OCI-LY1 (cell line): ENCODE measurements around the gene TTBK1.

Experiments
- H2AFZ ChIP-seq: fragments of 200-600 bp; sonication (generic), shearing (Covaris generic); 2 replicates; pipeline ENCODE4 v1.6.0; 2014; ENCODE audit warnings: antibody characterized with exemption, mild to moderate bottlenecking, low read length
- H3F3A ChIP-seq: fragments of 200-600 bp; sonication (generic), shearing (Covaris generic); 2 replicates; pipeline ENCODE4 v1.6.0; 2014; ENCODE audit warnings: mild to moderate bottlenecking, antibody characterized with exemption, low read length, moderate library complexity; ENCODE audit not compliant: insufficient read depth
- H3K27ac ChIP-seq: fragments of 200-600 bp; sonication (generic); 2 replicates; pipeline ENCODE4 v1.5.1; 2014; ENCODE audit warnings: low read length, mixed run types, mild to moderate bottlenecking, low read depth; ENCODE audit not compliant: poor library complexity, severe bottlenecking
- H3K27me3 ChIP-seq: fragments of 200-600 bp; sonication (generic); 2 replicates; pipeline ENCODE4 v1.6.0; 2014; ENCODE audit warnings: antibody characterized with exemption, mild to moderate bottlenecking, low read length, moderate library complexity; ENCODE audit not compliant: insufficient read depth
- H3K36me3 ChIP-seq: fragments of 200-600 bp; sonication (generic); 2 replicates; pipeline ENCODE4 v1.6.1; 2014; ENCODE audit warnings: mild to moderate bottlenecking, antibody characterized with exemption, low read length, moderate library complexity, mixed read lengths; ENCODE audit not compliant: insufficient read depth
- H3K4me1 ChIP-seq: fragments of 200-600 bp; sonication (generic); 2 replicates; pipeline ENCODE4 v1.5.1; 2014; ENCODE audit warnings: mild to moderate bottlenecking, low read length, moderate library complexity; ENCODE audit not compliant: insufficient read depth, severe bottlenecking
- H3K4me2 ChIP-seq: fragments of 200-600 bp; sonication (generic), shearing (Covaris generic); 2 replicates; pipeline ENCODE4 v1.6.1; 2014; ENCODE audit warnings: low read length
- H3K4me3 ChIP-seq: fragments of 200-600 bp; sonication (generic); 2 replicates; pipeline ENCODE4 v1.5.1; 2014; ENCODE audit warnings: low read length, low read depth, mild to moderate bottlenecking, mixed read lengths; ENCODE audit not compliant: poor library complexity, severe bottlenecking
- H3K79me2 ChIP-seq: fragments of 200-600 bp; shearing (Covaris generic); 2 replicates; pipeline ENCODE4 v1.6.1; 2016; ENCODE audit warnings: mixed run types, low read length, mixed read lengths; ENCODE audit not compliant: insufficient read depth
- H3K9ac ChIP-seq: fragments of 200-600 bp; sonication (generic), shearing (Covaris generic); 2 replicates; pipeline ENCODE4 v1.6.1; 2014; ENCODE audit warnings: mild to moderate bottlenecking, low read length, mixed read lengths
- H3K9me2 ChIP-seq: fragments of 200-600 bp; sonication (generic), shearing (Covaris generic); 2 replicates; pipeline ENCODE4 v1.6.1; 2014; ENCODE audit warnings: low read depth, mild to moderate bottlenecking, low read length, mixed read lengths
- H3K9me3 ChIP-seq: fragments of 200-600 bp; shearing (Covaris generic); 2 replicates; pipeline ENCODE4 v1.6.1; 2014; ENCODE audit warnings: low read length, mixed read lengths
- H4K20me1 ChIP-seq: fragments of 200-600 bp; sonication (generic), shearing (Covaris generic); 2 replicates; pipeline ENCODE4 v1.6.0; 2016; ENCODE audit warnings: mild to moderate bottlenecking, low read length; ENCODE audit not compliant: insufficient read depth
- CTCF ChIP-seq: fragments of 200-600 bp; sonication (generic), shearing (Covaris generic); IDR thresholded peaks from 2 replicates; pipeline ENCODE4 v1.5.1; 2017; ENCODE audit warnings: mild to moderate bottlenecking, antibody characterized with exemption, low read length, moderate library complexity, mixed read lengths
- EZH2 ChIP-seq: fragments of 200-600 bp; sonication (generic), shearing (Covaris generic); IDR thresholded peaks from 2 replicates; pipeline ENCODE4 v1.8.0; 2017; ENCODE audit warnings: borderline replicate concordance, mixed run types, mild to moderate bottlenecking, antibody characterized with exemption, low read length, moderate library complexity, mixed read lengths

The TTBK1 gene

GRCh38 chr6:43335469-43335868 lies 92.2 kb downstream of the TTBK1 start:
- no peaks in the 10 kb centered on the region for H3K79me2 ChIP-seq
- no peak overlapping the region for H3K4me2 ChIP-seq
- H4K20me1 ChIP-seq = no peaks in the 10 kb centered on the region
- no peaks in the 10 kb centered on the region for H3K9me3 ChIP-seq
- H3K4me3 ChIP-seq = no peak overlapping the region
- peaks cover 39% of the 10 kb centered on the region for H3K36me3 ChIP-seq
- no peaks in the 10 kb centered on the region for H3K4me1 ChIP-seq
- no peaks in the 10 kb centered on the region for H3F3A ChIP-seq
- H3K9me2 ChIP-seq = no peaks in the 10 kb centered on the region
- TF ChIP-seq CTCF (no peak), EZH2 (no peak)
- H3K27ac ChIP-seq = no peak overlapping the region
- H3K9ac ChIP-seq = no peak overlapping the region
- H2AFZ ChIP-seq = no peak overlapping the region
- H3K27me3 ChIP-seq = no peaks in the 10 kb centered on the region

- Histone ChIP-seq H3K36me3 (peaks cover 48% of the 10 kb centered on the region), H3K27ac (no peak overlapping the region), H4K20me1 (no peaks in the 10 kb centered on the region), H3K27me3 (no peaks in the 10 kb centered on the region), H3K9me3 (no peaks in the 10 kb centered on the region), H3K4me2 (no peak overlapping the region), H3K4me1 (no peaks in the 10 kb centered on the region), H3K9me2 (no peaks in the 10 kb centered on the region), H2AFZ (no peak overlapping the region), H3K4me3 (no peak overlapping the region), H3K9ac (no peak overlapping the region), H3K79me2 (no peaks in the 10 kb centered on the region), H3F3A (no peaks in the 10 kb centered on the region)
- TF ChIP-seq CTCF (no peak), EZH2 (no peak)
These were observed 93.1 kb downstream of the TTBK1 start for GRCh38 chr6:43336382-43336781.
